ENCODE measurements around the gene PRRT3.
A peak's percentile ranks its signal among the peaks of the same experiment; 100 is the strongest.

The PRRT3 gene

DNA sequence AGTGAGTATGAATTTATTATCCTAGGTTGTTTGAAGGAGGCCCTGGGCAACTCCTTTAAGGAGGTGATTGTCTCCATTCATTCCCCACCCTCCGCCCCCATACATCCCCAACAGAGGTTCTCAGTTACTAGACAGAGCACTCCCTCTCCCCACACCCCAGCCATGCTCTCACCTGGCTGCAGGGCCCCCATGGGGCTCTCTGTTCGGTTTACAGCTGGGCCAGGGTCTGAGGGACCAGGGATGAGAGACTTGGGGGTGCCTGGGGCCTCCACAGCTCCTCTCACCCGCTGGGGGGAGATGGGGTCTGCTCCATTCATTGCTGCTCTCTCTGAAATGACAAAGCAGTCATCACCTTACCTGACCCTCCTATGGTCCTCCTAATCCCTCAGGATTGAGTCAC lies 3.6 kb downstream of the PRRT3 start:
- TF ChIP-seq TAF1 (IDR thresholded peaks at IDR 0.05; ENCODE audit: borderline replicate concordance, insufficient read depth, low read length) (no peak), FOXP2 (optimal IDR thresholded peaks at IDR 0.05; ENCODE audit: borderline replicate concordance, extremely low read depth, extremely low read length, insufficient read depth) (no peak), SIN3A (IDR thresholded peaks at IDR 0.05; ENCODE audit: borderline replicate concordance, insufficient read depth, low read length) (no peak), POLR2AphosphoS5 (IDR thresholded peaks at IDR 0.05; ENCODE audit: low read depth, low read length) (no peak)
- TF ChIP-seq, protein P1, sequence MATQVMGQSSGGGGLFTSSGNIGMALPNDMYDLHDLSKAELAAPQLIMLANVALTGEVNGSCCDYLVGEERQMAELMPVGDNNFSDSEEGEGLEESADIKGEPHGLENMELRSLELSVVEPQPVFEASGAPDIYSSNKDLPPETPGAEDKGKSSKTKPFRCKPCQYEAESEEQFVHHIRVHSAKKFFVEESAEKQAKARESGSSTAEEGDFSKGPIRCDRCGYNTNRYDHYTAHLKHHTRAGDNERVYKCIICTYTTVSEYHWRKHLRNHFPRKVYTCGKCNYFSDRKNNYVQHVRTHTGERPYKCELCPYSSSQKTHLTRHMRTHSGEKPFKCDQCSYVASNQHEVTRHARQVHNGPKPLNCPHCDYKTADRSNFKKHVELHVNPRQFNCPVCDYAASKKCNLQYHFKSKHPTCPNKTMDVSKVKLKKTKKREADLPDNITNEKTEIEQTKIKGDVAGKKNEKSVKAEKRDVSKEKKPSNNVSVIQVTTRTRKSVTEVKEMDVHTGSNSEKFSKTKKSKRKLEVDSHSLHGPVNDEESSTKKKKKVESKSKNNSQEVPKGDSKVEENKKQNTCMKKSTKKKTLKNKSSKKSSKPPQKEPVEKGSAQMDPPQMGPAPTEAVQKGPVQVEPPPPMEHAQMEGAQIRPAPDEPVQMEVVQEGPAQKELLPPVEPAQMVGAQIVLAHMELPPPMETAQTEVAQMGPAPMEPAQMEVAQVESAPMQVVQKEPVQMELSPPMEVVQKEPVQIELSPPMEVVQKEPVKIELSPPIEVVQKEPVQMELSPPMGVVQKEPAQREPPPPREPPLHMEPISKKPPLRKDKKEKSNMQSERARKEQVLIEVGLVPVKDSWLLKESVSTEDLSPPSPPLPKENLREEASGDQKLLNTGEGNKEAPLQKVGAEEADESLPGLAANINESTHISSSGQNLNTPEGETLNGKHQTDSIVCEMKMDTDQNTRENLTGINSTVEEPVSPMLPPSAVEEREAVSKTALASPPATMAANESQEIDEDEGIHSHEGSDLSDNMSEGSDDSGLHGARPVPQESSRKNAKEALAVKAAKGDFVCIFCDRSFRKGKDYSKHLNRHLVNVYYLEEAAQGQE (IDR thresholded peaks at IDR 0.05; ENCODE audit: insufficient read depth in 1 of 2, low read depth in 2 of 2, low read length in 2 of 2): no peak

DNA sequence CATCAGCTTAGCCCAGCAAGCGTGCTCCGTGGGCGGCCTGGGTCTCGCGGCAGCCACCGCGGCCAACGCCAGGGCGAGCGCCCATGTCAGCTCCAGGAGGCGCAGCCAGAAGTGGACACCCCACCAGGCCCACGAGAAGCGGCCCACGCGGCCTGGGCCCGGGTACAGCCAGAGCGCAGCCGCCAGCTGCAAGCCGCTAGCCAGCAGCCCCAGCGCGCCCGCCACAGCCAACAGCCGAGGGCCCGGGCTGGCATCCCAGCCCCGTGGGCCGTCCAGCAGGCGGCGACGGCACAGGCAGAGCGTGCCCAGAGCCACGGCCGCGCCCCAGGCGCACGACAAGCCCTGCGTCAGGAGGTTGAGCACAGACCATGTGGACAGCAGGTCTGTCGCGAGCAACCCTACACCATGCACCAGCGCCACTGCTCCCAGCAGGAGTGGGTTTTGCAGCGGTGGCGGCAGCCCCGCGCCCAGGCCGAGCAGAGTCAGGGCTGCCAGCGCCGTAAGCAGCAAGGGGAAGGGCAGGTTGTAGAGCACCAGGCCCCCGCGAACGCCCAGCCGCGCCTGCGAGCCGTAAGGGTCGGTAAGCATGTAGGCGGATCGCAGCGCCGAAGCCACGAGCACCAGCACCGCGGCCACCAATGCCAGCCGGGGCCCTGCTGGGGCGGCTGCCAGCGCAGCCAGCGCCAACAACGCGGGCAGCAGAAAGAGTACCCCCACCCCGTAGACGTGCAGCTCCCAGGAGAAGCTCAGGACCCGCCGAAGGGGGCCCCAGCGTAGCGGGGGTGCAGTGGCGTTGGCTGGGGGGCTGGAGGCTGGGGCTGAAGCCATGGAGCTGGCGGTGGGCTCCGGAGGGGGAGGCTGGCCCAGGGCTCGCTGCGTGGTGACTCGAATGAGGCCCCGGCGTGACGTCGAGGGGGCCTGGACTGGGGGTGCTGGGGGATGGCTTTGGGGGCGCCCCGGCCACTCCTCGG lies 4.9 kb downstream of the PRRT3 start:
- TF ChIP-seq POLR2AphosphoS5 (IDR thresholded peaks at IDR 0.05; ENCODE audit: low read depth, low read length): no peak
- no peak for TF ChIP-seq SIN3A (IDR thresholded peaks at IDR 0.05; ENCODE audit: borderline replicate concordance, insufficient read depth, low read length)
- TF ChIP-seq TAF1 (IDR thresholded peaks at IDR 0.05; ENCODE audit: borderline replicate concordance, insufficient read depth, low read length): no peak
- TF ChIP-seq FOXP2 (optimal IDR thresholded peaks at IDR 0.05; ENCODE audit: borderline replicate concordance, extremely low read depth, extremely low read length, insufficient read depth): no peak
- TF ChIP-seq, protein P1 (IDR thresholded peaks at IDR 0.05; ENCODE audit: insufficient read depth in 1 of 2, low read depth in 2 of 2, low read length in 2 of 2): no peak

- TF ChIP-seq, protein P1 (IDR thresholded peaks at IDR 0.05; ENCODE audit: insufficient read depth in 1 of 2, low read depth in 2 of 2, low read length in 2 of 2): 0 out of 4 replicates have a peak, but pooled peaks of 1 of the 2 experiments have one; percentile 8
- no peak for TF ChIP-seq TAF1 (IDR thresholded peaks at IDR 0.05; ENCODE audit: borderline replicate concordance, insufficient read depth, low read length)
- TF ChIP-seq POLR2AphosphoS5 (IDR thresholded peaks at IDR 0.05; ENCODE audit: low read depth, low read length): peak; percentile 81
Measured at GRCh38 chr3:9946112-9947024, 5.8 kb downstream of the PRRT3 start.

- TF ChIP-seq, protein P1 (IDR thresholded peaks at IDR 0.05; ENCODE audit: insufficient read depth in 1 of 2, low read depth in 2 of 2, low read length in 2 of 2): no peak
- no peak for TF ChIP-seq SIN3A (IDR thresholded peaks at IDR 0.05; ENCODE audit: borderline replicate concordance, insufficient read depth, low read length)
- no peak for TF ChIP-seq POLR2AphosphoS5 (IDR thresholded peaks at IDR 0.05; ENCODE audit: low read depth, low read length)
- no peak for TF ChIP-seq FOXP2 (optimal IDR thresholded peaks at IDR 0.05; ENCODE audit: borderline replicate concordance, extremely low read depth, extremely low read length, insufficient read depth)
- no peak for TF ChIP-seq TAF1 (IDR thresholded peaks at IDR 0.05; ENCODE audit: borderline replicate concordance, insufficient read depth, low read length)
Measured at GRCh38 chr3:9945358-9945757, 6.8 kb downstream of the PRRT3 start.

Data from PFSK-1 (cell line).